Choroid plexus epithelial cell (primary cell): Measurements from ENCODE around the gene TCERG1L.

Experiments
- DNase-seq: peaks from one replicate; pipeline ENCODE4 v3.0.0-alpha.2; 2010; ENCODE audit warnings: low read depth
- H3K4me3 ChIP-seq: 2 replicates; pipeline ENCODE4 v1.5.1; 2011; ENCODE audit warnings: low read depth, mild to moderate bottlenecking, control low read depth, low read length, moderate library complexity
- TF ChIP-seq, protein P1 (sequence below): conservative IDR thresholded peaks from 2 replicates; pipeline ENCODE4 v1.5.1; 2011; ENCODE audit warnings: low read depth, mild to moderate bottlenecking, control low read depth, inconsistent platforms, low read length, moderate library complexity

Gene TCERG1L

GRCh38 chr10:131046194-131046593, 265.3 kb downstream of the TCERG1L start:
- no peak for DNase-seq
- H3K4me3 ChIP-seq: no peak overlapping the region
- TF ChIP-seq, protein P1, sequence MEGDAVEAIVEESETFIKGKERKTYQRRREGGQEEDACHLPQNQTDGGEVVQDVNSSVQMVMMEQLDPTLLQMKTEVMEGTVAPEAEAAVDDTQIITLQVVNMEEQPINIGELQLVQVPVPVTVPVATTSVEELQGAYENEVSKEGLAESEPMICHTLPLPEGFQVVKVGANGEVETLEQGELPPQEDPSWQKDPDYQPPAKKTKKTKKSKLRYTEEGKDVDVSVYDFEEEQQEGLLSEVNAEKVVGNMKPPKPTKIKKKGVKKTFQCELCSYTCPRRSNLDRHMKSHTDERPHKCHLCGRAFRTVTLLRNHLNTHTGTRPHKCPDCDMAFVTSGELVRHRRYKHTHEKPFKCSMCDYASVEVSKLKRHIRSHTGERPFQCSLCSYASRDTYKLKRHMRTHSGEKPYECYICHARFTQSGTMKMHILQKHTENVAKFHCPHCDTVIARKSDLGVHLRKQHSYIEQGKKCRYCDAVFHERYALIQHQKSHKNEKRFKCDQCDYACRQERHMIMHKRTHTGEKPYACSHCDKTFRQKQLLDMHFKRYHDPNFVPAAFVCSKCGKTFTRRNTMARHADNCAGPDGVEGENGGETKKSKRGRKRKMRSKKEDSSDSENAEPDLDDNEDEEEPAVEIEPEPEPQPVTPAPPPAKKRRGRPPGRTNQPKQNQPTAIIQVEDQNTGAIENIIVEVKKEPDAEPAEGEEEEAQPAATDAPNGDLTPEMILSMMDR: no peak

- TF ChIP-seq, protein P1: no peak
- DNase-seq: no peak
- H3K4me3 ChIP-seq: no peak overlapping the region
These were observed 267.0 kb downstream of the TCERG1L start for GRCh38 chr10:131044379-131045111.

DNA sequence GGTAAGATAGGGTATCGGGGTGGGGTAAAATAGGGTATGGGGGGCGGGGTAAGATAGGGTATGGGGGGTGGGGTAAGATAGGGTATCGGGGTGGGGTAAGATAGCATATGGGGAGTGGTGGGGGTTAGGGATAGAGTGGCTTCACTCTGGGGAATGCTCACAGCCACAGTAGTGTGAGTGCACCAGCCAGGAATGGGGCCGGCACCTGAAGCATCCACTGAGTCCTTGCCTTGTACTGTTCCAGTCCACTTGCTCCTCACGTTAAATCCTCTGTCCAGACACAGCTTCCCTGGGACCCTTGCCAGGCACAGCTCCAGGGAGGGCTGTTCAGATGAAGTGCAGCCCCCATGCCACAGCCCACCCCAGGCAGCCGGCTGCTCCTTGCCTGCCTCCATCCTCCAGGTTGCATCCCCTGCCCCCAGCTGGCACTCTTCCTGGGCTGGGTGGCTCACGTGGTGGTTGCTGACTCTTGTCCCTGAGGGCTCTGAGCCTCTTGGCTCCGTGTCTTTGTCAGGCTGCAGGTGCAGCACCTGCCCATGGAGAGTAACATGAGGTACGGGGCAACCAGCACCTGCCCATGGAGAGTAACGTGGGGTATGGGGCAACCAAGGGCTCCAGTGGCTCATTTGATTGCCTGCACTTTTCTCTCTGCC, 268.4 kb downstream of the TCERG1L start:
- DNase-seq: no peak
- H3K4me3 ChIP-seq: no peak overlapping the region
- TF ChIP-seq, protein P1: no peak
